ENCODE measurements around the gene PNLIPRP3. TPM values are rescaled to one million over a fixed set of nuclear protein-coding genes. Genes with fewer than 3 reads are reported as not detected.
A peak's percentile ranks its signal among the peaks of the same experiment; 100 is the strongest.

The PNLIPRP3 gene
- total RNA-seq, 1 donor from 2014 or later = not detected

DNA sequence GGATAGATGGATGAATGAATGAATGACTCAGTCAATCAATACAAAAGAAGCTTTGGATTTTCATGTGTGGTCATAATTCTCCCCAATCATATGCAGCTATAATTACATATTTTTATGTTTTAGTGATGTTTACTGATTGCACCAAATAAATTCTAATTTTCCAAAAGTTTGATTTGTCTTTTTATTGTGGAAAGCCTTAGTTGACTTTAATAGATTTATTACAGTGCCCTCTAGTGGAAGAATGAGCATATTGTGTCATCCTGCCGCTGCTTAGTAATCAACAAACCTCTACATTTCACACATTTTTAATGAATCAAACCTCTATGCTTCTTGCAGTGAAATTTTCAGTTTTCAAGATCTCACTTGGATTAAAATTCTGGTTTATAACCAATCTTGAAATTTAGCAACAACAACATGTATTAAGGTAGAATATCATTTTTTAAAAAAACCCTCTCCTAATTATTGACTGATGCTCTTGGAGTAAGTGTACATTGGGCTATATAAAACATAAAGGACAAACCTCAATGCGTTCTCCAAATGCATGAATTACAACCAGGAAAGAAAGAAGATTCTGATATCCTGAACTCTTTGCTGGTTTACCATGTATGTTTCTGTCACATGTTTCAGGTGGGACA, 62.5 kb downstream of the PNLIPRP3 start:
- H3K9me3 Mint-ChIP-seq (ENCODE audit: unreplicated experiment) = peaks cover 4% of the 10 kb centered on the region
- no peaks in the 10 kb centered on the region for H3K36me3 Mint-ChIP-seq (ENCODE audit: unreplicated experiment)
- peaks cover 2% of the 10 kb centered on the region for H3K4me1 Mint-ChIP-seq (ENCODE audit: low read depth, unreplicated experiment)

DNA sequence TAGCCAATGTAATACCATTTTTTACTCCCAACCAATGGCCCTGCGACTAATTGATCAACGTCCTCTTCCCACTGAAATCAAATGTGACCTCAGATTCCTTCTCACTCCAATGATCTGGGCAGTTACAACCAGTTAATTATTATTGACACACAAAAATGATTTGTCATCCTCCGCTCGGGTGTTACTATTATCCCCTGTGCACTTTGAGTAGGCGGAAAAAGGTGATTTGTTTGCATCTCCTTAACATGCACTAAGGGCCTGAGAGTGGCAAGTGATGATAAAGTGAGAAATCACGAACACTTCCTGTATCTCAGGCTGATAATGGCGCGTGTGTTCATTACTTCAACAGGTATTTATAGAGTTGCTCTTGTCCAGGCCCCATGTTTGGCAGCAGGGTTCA, 77.1 kb downstream of the PNLIPRP3 start:
- Mint-ChIP-seq H3K9me3 (ENCODE audit: unreplicated experiment) (no peaks in the 10 kb centered on the region), H3K27me3 (ENCODE audit: unreplicated experiment) (peaks cover 2% of the 10 kb centered on the region), H3K36me3 (ENCODE audit: unreplicated experiment) (peaks cover 9% of the 10 kb centered on the region), H3K4me3 (ENCODE audit: unreplicated experiment) (no peak overlapping the region), H3K27ac (ENCODE audit: unreplicated experiment) (no peak overlapping the region), H3K4me1 (ENCODE audit: low read depth, unreplicated experiment) (peaks cover 8% of the 10 kb centered on the region)
- DNase-seq = no peak
- TF ChIP-seq, protein P1, sequence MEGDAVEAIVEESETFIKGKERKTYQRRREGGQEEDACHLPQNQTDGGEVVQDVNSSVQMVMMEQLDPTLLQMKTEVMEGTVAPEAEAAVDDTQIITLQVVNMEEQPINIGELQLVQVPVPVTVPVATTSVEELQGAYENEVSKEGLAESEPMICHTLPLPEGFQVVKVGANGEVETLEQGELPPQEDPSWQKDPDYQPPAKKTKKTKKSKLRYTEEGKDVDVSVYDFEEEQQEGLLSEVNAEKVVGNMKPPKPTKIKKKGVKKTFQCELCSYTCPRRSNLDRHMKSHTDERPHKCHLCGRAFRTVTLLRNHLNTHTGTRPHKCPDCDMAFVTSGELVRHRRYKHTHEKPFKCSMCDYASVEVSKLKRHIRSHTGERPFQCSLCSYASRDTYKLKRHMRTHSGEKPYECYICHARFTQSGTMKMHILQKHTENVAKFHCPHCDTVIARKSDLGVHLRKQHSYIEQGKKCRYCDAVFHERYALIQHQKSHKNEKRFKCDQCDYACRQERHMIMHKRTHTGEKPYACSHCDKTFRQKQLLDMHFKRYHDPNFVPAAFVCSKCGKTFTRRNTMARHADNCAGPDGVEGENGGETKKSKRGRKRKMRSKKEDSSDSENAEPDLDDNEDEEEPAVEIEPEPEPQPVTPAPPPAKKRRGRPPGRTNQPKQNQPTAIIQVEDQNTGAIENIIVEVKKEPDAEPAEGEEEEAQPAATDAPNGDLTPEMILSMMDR (IDR thresholded peaks at IDR 0.05; ENCODE audit: partially characterized antibody, unreplicated experiment) = no peak

More for the DNA sequence above, 62.5 kb downstream of the PNLIPRP3 start:
- TF ChIP-seq, protein P1 (IDR thresholded peaks at IDR 0.05; ENCODE audit: partially characterized antibody, unreplicated experiment) = peak; percentile 90
- H3K4me3 Mint-ChIP-seq (ENCODE audit: unreplicated experiment) = no peak overlapping the region
- DNase-seq = no peak
- H3K27me3 Mint-ChIP-seq (ENCODE audit: unreplicated experiment) = peaks cover 5% of the 10 kb centered on the region
- H3K27ac Mint-ChIP-seq (ENCODE audit: unreplicated experiment) = no peak overlapping the region

DNA sequence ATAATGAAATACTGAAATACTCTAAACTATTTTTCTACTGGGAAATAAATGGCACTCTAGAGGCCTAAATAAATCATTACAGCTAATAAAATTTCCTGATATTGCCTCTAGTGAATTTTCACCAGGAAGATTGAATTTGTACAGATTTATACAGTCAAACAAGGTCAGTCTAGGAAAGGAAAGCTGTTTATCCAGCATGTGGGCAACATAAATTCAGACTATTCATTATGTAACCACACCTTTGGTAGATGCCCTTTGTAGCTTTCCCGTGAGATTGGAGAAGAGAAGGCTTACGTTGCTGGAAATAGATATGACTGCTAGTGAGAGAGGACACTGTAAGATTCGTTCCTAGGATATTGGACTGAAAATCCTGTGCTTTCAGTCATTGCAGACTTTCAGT, 82.9 kb downstream of the PNLIPRP3 start:
- H3K27me3 Mint-ChIP-seq (ENCODE audit: unreplicated experiment) = peaks cover 2% of the 10 kb centered on the region

DNA sequence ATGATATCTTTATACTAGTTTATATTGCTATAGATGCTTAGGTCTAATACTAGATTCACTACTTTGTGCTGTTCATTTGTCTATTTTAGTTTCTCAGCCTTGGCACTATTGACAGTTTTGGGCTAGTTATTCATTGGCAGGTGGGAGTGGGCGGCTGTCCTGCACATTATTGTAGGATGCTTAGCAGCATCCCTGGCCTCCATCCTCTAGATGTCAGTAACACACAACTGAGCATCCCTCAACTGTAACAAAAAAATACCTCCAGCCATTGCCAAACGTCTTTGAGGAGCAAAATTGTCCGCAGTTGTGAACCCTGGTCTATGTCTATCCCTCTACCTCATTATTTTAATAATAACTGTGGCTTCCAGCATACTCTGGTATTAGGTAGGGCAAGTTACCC, 83.7 kb downstream of the PNLIPRP3 start:
- Mint-ChIP-seq H3K9me3 (ENCODE audit: unreplicated experiment) (peaks cover 2% of the 10 kb centered on the region), H3K4me1 (ENCODE audit: low read depth, unreplicated experiment) (peaks cover 8% of the 10 kb centered on the region), H3K4me3 (ENCODE audit: unreplicated experiment) (no peak overlapping the region), H3K36me3 (ENCODE audit: unreplicated experiment) (no peaks in the 10 kb centered on the region), H3K27me3 (ENCODE audit: unreplicated experiment) (peaks cover 2% of the 10 kb centered on the region), H3K27ac (ENCODE audit: unreplicated experiment) (no peak overlapping the region)
- TF ChIP-seq, protein P1 (IDR thresholded peaks at IDR 0.05; ENCODE audit: partially characterized antibody, unreplicated experiment) = no peak
- DNase-seq = no peak

More for the DNA sequence above, 82.9 kb downstream of the PNLIPRP3 start:
- Mint-ChIP-seq H3K27ac (ENCODE audit: unreplicated experiment) (no peak overlapping the region), H3K36me3 (ENCODE audit: unreplicated experiment) (no peaks in the 10 kb centered on the region), H3K4me3 (ENCODE audit: unreplicated experiment) (no peak overlapping the region), H3K4me1 (ENCODE audit: low read depth, unreplicated experiment) (peaks cover 8% of the 10 kb centered on the region), H3K9me3 (ENCODE audit: unreplicated experiment) (peaks cover 2% of the 10 kb centered on the region)
- TF ChIP-seq, protein P1 (IDR thresholded peaks at IDR 0.05; ENCODE audit: partially characterized antibody, unreplicated experiment) = no peak
- DNase-seq = no peak

DNA sequence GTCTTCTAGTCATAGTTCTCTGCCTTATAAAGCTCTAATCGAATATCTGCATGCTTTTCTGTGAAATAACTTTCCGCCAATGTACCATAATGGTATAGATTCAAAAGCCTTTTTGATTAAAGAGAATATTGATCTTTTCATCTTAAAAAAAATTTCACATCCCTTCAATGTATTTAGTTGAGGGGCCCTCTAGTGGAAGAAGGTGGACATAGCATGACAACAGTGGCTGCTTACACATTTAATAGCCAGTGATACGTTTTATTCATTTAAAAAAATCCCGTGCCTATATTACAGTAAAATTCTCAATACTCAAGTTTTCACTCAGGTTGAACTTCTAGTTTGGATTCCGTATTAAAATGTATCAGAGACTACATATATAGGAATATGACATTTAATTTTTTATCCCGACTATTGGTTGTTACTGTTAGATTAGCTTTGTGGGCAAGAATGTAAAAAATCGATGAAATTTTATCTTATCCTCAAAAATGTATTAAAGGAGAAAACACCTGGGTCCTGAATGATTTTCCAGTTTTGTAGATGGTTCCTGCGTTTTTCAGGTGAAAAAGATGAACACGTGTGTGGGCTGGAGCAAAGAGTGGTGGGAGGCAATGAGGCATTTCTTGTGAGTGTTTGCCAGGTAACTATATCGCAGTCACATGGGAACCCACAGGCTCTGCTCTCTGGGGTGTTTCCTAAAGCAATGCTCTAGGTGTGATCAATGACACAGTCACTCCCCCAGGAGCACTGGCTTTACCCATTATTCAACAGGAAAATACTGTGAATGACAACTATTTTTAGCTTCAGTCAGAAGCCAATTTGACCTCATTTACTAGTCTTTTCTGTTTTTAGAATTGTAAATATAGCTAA, 94.0 kb downstream of the PNLIPRP3 start:
- H3K4me1 Mint-ChIP-seq (ENCODE audit: low read depth, unreplicated experiment) = no peaks in the 10 kb centered on the region
- H3K27me3 Mint-ChIP-seq (ENCODE audit: unreplicated experiment) = no peaks in the 10 kb centered on the region
- peak; percentile 39 for DNase-seq

More for the DNA sequence above, 94.0 kb downstream of the PNLIPRP3 start:
- TF ChIP-seq, protein P1 (IDR thresholded peaks at IDR 0.05; ENCODE audit: partially characterized antibody, unreplicated experiment) = peak; percentile 95
- H3K36me3 Mint-ChIP-seq (ENCODE audit: unreplicated experiment) = no peaks in the 10 kb centered on the region
- no peak overlapping the region for H3K27ac Mint-ChIP-seq (ENCODE audit: unreplicated experiment)
- H3K9me3 Mint-ChIP-seq (ENCODE audit: unreplicated experiment) = no peaks in the 10 kb centered on the region
- H3K4me3 Mint-ChIP-seq (ENCODE audit: unreplicated experiment) = no peak overlapping the region
